B cell (primary cell): ENCODE data around the gene PSTK. TPM values are rescaled to one million over a fixed set of nuclear protein-coding genes. Genes with fewer than 3 reads are reported as not detected.

Source experiments
- ATAC-seq: fragments of 200-7000 bp; cut with Tn5 transposase; one replicate; pipeline ENCODE4 v1.10.0; 2021; ENCODE audit warnings: low read depth, mild to moderate bottlenecking, moderate number of reproducible peaks, moderate library complexity
- CTCF ChIA-PET: fragments of 350-600 bp; sonication (Branson Sonifier 250); formaldehyde crosslinking; loops from one replicate; lab custom pipeline; 2021; ENCODE audit warnings: antibody characterized with exemption, inconsistent platforms; lab: Charles Lee
- POLR2A ChIA-PET: fragments of 350-600 bp; sonication (Branson Sonifier 250); formaldehyde crosslinking; loops from one replicate; lab custom pipeline; 2021; ENCODE audit warnings: antibody characterized with exemption; lab: Charles Lee
- DNase-seq: peaks from one replicate; pipeline ENCODE4 v3.0.0; 2013
- H2AFZ ChIP-seq: 2 replicates; pipeline ENCODE4 v1.6.1; 2012; ENCODE audit warnings: mild to moderate bottlenecking, low read depth, low read length; ENCODE audit not compliant: insufficient read depth, poor library complexity, severe bottlenecking
- H3K27ac ChIP-seq, 2 donors: 1 replicate in 1 of 2; 2 replicates in 1 of 2; pipeline ENCODE4 v1.5.1; 2012 to 2013; ENCODE audit warnings: low read length in 2 of 2, mild to moderate bottlenecking in 2 of 2, moderate library complexity in 1 of 2
- H3K27me3 ChIP-seq, 4 experiments: fragments of 200-600 bp in 1 of 4; sonication (generic) in 1 of 4; replicated peaks in 1 of 4; 1 replicate in 2 of 4; 2 replicates in 2 of 4; pipeline versions ENCODE4 v1.6.1 to v1.7.0; 2013 to 2016; ENCODE audit warnings: low read length in 3 of 4, mild to moderate bottlenecking in 2 of 4, mixed read lengths in 1 of 4, moderate library complexity in 1 of 4; ENCODE audit not compliant: insufficient read depth in 4 of 4, control insufficient read depth in 3 of 4; ENCODE audit errors: control extremely low read depth in 1 of 4
- H3K36me3 ChIP-seq, 2 experiments: replicated peaks in 1 of 2; 1 replicate in 1 of 2; 2 replicates in 1 of 2; pipeline versions ENCODE4 v1.6.1 to v1.7.1; 2013; ENCODE audit warnings: low read length in 1 of 2; ENCODE audit not compliant: insufficient read depth in 2 of 2, control insufficient read depth in 1 of 2; ENCODE audit errors: control extremely low read depth in 1 of 2, extremely low read depth in 1 of 2
- H3K4me1 ChIP-seq, 2 donors: fragments of 200-600 bp in 1 of 2; sonication (generic) in 1 of 2; 1 replicate in 1 of 2; 2 replicates in 1 of 2; pipeline versions ENCODE4 v1.5.1 to v1.6.1; 2013 to 2017; ENCODE audit warnings: low read length in 2 of 2; ENCODE audit not compliant: control insufficient read depth in 2 of 2, insufficient read depth in 2 of 2
- H3K4me2 ChIP-seq: replicated peaks from 2 replicates; pipeline ENCODE3; 2012; ENCODE audit warnings: mild to moderate bottlenecking, low read depth, low read length; ENCODE audit not compliant: poor library complexity, severe bottlenecking
- H3K4me3 ChIP-seq, 5 experiments: fragments of 200-600 bp in 1 of 5; sonication (generic) in 1 of 5; 1 replicate in 3 of 5; 2 replicates in 2 of 5; pipeline versions ENCODE4 v1.5.1 to v1.7.0; 2011 to 2016; ENCODE audit warnings: low read length in 4 of 5, mild to moderate bottlenecking in 4 of 5, low read depth in 2 of 5, control low read depth in 1 of 5, moderate library complexity in 1 of 5; ENCODE audit not compliant: insufficient read depth in 1 of 5; ENCODE audit errors: control extremely low read depth in 1 of 5, extremely low read depth in 1 of 5
- H3K79me2 ChIP-seq: fragments of 200-600 bp; sonication (generic); one replicate; pipeline ENCODE4 v1.6.0; 2016; ENCODE audit warnings: low read length; ENCODE audit not compliant: control insufficient read depth, insufficient read depth
- H3K9ac ChIP-seq: fragments of 200-600 bp; sonication (generic); 2 replicates; pipeline ENCODE4 v1.6.1; 2017; ENCODE audit warnings: mild to moderate bottlenecking, low read length, moderate library complexity
- H3K9me3 ChIP-seq, 3 donors: one replicate each; pipeline versions ENCODE4 v1.6.1 to v1.7.1; 2013; ENCODE audit warnings: low read length in 2 of 3; ENCODE audit not compliant: control insufficient read depth in 2 of 3, insufficient read depth in 1 of 3; ENCODE audit errors: control extremely low read depth in 1 of 3
- H4K20me1 ChIP-seq: 2 replicates; pipeline ENCODE4 v1.6.0; 2012; ENCODE audit warnings: mild to moderate bottlenecking, low read length; ENCODE audit not compliant: insufficient read depth, control insufficient read depth, poor library complexity, severe bottlenecking
- H3K27ac Mint-ChIP-seq: one replicate; pipeline ENCODE4 v1.8.0; 2021; ENCODE audit warnings: mixed read lengths
- H3K27me3 Mint-ChIP-seq: one replicate; pipeline ENCODE4 v1.8.0; 2021; ENCODE audit warnings: mixed read lengths
- H3K4me1 Mint-ChIP-seq: one replicate; pipeline ENCODE4 v1.8.0; 2021; ENCODE audit warnings: mixed read lengths
- H3K4me3 Mint-ChIP-seq: one replicate; pipeline ENCODE4 v1.8.0; 2021; ENCODE audit warnings: mixed read lengths
- H3K9me3 Mint-ChIP-seq: one replicate; pipeline ENCODE4 v1.8.0; 2022; ENCODE audit warnings: mixed read lengths; ENCODE audit not compliant: insufficient read depth
- CTCF ChIP-seq: fragments of 200-600 bp; IDR thresholded peaks from one replicate; pipeline ENCODE4 v1.8.0; 2022; ENCODE audit warnings: antibody characterized with exemption, mild to moderate bottlenecking
- EZH2 ChIP-seq: IDR thresholded peaks from 2 replicates; pipeline ENCODE4 v1.6.1; 2012; ENCODE audit warnings: borderline replicate concordance, low read depth, mild to moderate bottlenecking, moderate library complexity, low read length; ENCODE audit not compliant: insufficient read depth, poor library complexity, severe bottlenecking
- WGBS: methylation state at CpG from one replicate; pipeline ENCODE4 v1.1.5; 2013; ENCODE audit warnings: missing lambda C conversion rate; ENCODE audit not compliant: insufficient coverage; 5-methylcytosine and 5-hydroxymethylcytosine counted together
- intact Hi-C: fragments of 100-400 bp; cut with micrococcal nuclease; formaldehyde crosslinking; loops from one replicate; pipeline ENCODE4 v1.10.0; 2022
- polyA plus RNA-seq: library from polyadenylated mRNA; depleted of rRNA; stranded (reverse); fragments of >200 nt; gene quantifications from 2 replicates; pipeline ENCODE4 v1.2.3, GENCODE V29; 2012
- total RNA-seq, 2 donors: library from RNA; stranded (reverse); fragments of 120-200 nt in 1 of 2; gene quantifications; 1 replicate in 1 of 2; 2 replicates in 1 of 2; pipeline versions ENCODE4 v1.2.3 to v1.2.4, GENCODE V29; 2013 to 2022

The PSTK gene
- total and polyA plus RNA-seq, 2 donors (not counting 1 experiment from before 2014, with no cell fraction given) = 4.2 to 8.5 TPM

- CTCF ChIA-PET = no interaction called here
Observed at GRCh38 chr10:123026302-123026701, 46.1 kb downstream of the PSTK start.

GRCh38 chr10:123027861-123028260 is 47.7 kb downstream of the PSTK start:
- H3K4me2 ChIP-seq = no peak overlapping the region
- intact Hi-C loops = no loop called here
- H3K9me3 Mint-ChIP-seq = no peaks in the 10 kb centered on the region
- ATAC-seq = no peak
- ChIA-PET CTCF (interaction anchor here (2.2 kb wide), 1 partner anchor 15 kb away, joined by 5 read pairs; no protein-coding TSS in a partner anchor), POLR2A (no interaction called here)
- H4K20me1 ChIP-seq = no peaks in the 10 kb centered on the region
- no peaks in the 10 kb centered on the region for H3K79me2 ChIP-seq
- H2AFZ ChIP-seq = no peak overlapping the region
- peaks cover 15% of the 10 kb centered on the region for H3K4me1 Mint-ChIP-seq
- H3K4me3 Mint-ChIP-seq = no peak overlapping the region
- H3K27ac ChIP-seq = no peak overlapping the region
- no peak overlapping the region for H3K27ac Mint-ChIP-seq
- H3K4me1 ChIP-seq = peaks cover 0 to 4% of the 10 kb centered on the region in 2 donors
- no peaks in the 10 kb centered on the region for H3K27me3 ChIP-seq
- TF ChIP-seq CTCF = no peak
- TF ChIP-seq EZH2 = no peak
- DNase-seq = no peak
- no peaks in the 10 kb centered on the region for H3K27me3 Mint-ChIP-seq
- no peaks in the 10 kb centered on the region for H3K36me3 ChIP-seq
- no peaks in the 10 kb centered on the region for H3K9me3 ChIP-seq
- no peak overlapping the region for H3K4me3 ChIP-seq
- no peak overlapping the region for H3K9ac ChIP-seq

More at GRCh38 chr10:123026302-123026701, 46.1 kb downstream of the PSTK start:
- no peak for TF ChIP-seq CTCF
- TF ChIP-seq EZH2 = no peak
- Mint-ChIP-seq H3K27ac (no peak overlapping the region), H3K27me3 (no peaks in the 10 kb centered on the region), H3K4me1 (peaks cover 15% of the 10 kb centered on the region), H3K9me3 (no peaks in the 10 kb centered on the region), H3K4me3 (no peak overlapping the region)
- Histone ChIP-seq H3K4me1 (peaks cover 0 to 4% of the 10 kb centered on the region in 2 donors), H3K27ac (no peak overlapping the region), H4K20me1 (no peaks in the 10 kb centered on the region), H2AFZ (no peak overlapping the region), H3K9ac (no peak overlapping the region), H3K36me3 (no peaks in the 10 kb centered on the region), H3K4me2 (no peak overlapping the region), H3K79me2 (no peaks in the 10 kb centered on the region), H3K27me3 (no peaks in the 10 kb centered on the region), H3K9me3 (no peaks in the 10 kb centered on the region), H3K4me3 (no peak overlapping the region)
- DNase-seq (no peak), ATAC-seq (no peak)
- no CpG with 5 or more reads among the region's 1 CpG for WGBS
- intact Hi-C loops = no loop called here
- POLR2A ChIA-PET = no interaction called here
